ENCODE data around the gene SCCPDH.
"Not testable (repeated sequence)": the region's sequence is repeated elsewhere in the genome, so short reads cannot be mapped to it uniquely, and the experiment has no call there.

SCCPDH gene

DNA sequence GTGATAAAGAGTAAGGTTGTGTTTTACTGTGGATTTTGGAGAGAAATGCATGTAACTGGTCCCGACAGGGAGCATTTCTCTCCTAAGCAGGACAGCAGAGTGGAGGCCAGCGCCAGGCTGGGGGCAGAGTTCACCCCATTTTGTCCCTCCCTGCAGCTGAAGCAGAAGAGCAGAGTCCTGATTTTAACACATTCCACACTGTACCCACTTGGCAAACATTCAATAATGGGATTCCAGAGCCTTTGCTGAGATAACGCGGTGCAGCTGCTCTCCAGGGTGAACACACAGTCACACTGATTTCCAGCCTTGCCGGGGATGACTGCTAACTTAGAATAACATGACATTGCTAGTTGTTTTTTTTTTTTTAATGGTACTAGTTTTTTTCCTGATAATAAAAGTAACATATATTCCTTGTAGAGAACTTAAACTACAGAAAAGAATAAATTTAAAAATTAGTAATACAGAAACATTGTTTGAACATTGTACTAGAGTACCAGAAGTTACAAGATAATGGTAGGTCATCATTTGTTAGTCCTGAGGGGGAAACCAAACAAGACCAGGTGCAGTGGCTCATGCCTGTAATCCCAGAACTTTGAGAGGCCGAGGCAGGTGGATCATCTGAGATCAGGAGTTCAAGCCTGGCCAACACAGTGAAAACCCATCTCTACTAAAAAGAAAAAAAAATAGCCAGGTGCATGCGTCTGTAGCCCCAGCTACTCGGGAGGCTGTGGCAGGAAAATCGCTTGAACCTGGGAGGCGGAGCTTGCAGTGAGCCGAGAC is 77.2 kb downstream of the SCCPDH start:
- DNase-seq = no peak

DNA sequence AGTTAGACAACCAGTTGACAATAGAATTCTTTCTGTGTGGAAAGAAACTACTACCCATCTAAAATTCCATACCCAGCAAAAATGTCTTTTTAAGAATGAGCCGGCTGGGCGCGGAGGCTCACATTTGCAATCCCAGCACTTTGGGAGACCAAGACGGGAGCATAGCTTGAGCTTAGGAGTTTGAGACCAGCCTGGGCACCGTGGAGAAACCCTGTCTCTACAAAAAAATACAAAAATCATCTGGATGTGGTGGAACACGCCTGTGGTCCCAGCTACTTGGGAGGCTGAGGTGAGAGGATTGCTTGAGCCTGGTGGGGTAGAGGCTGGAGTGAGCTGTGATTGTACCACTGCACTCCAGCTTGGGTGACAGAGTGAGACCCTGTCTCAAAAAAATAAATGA is 79.2 kb downstream of the SCCPDH start:
- DNase-seq = no peak

DNA sequence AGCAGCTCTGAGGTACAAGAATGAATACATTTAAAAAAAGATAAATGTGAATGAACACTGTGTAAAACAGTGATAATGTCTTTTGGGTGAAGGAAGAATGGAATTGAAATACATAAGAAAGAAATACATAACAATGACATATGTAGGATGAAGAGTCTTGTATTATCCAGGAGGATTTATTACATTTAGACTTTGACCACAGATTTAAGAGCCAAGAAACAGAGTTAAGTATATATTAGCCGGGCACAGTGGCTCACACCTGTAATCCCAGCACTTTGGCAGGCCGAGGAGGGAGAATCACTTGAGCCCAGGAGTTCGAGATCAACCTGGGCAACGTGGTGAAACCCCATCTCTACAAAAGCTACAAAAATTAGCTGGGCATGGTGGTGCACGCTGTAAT is 79.7 kb downstream of the SCCPDH start:
- no peak for DNase-seq

DNA sequence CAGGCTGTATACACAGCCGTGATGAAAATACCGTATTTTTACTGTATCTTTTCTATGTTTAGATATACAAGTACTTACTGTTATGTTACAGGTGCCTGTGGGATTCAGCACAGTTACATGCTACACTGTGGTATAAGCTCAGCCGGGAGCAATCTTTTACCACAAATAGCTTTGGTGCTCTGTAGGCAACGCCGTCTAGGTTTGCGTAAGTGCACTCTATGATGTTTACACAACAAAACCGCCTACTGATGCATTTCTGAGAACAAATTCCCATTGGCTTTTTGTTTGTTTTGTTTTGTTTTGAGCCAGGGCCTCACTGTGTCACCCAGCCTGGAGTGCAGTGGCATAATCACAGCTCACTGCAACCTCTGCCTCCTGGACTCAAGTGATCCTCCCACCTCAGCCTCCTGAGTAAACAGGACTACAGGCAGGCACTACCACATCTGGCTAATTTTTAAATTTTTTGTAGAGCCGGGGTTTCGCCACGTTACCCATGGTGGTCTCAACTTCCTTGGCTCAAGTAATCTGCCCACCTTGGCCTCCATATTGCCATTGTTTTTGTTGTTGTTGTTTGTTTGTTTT is 81.0 kb downstream of the SCCPDH start:
- no peak for DNase-seq

DNA sequence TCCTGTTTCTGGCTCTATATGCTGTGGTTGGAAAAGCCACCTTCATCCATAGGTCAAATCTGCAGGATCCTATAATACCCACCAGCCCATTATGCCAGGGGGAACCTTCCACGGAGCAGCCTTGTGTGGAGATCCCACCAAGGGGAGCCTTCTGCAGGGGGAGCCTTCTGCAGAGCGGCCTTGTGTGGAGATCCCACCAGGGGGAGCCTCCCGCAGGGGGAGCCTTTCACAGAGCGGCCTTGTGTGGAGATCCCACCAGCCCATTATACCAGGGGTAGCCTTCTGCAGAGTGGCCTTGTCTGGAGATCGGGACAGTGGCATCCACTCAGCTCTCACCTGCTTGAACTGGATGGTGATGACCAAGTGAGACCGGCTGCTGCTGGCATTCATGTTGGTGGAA is 85.3 kb downstream of the SCCPDH start:
- DNase-seq = no peak

DNA sequence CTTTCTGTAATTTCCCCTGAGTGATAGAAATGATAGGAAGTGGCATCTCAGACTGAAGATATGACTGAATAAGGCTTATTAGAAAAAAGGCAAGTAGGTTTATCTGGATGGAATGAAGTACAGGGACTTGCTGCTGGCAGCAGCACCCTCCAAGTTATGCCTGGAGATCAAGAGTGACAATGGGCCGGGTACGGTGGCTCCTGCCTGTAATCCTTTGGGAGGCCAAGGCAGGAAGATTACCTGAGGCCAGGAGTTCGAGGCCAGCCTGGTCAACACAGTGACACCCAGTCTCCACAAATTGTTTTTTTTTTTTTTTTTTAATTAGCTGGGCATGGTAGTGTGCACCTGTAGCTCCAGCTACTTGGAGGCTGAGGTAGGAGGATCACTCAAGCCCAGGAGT is 87.8 kb downstream of the SCCPDH start:
- DNase-seq = no peak

DNA sequence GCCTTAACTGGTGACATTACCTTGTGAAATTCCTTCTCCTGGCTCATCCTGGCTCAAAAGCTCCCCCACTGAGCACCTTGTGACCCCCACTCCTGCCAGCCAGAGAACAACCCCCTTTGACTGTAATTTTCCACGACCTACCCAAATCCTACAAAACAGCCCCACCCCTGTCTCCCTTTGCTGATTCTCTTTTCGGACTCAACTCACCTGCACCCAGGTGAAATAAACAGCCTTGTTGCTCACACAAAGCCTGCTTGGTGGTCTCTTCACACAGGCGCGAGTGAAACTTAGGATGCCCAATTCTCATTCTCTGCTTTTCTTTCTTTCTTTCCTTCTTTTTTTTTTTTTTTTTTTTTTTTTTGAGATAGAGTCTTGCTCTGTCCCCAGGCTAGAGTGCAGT is 89.1 kb downstream of the SCCPDH start:
- not testable (repeated sequence) for DNase-seq

DNA sequence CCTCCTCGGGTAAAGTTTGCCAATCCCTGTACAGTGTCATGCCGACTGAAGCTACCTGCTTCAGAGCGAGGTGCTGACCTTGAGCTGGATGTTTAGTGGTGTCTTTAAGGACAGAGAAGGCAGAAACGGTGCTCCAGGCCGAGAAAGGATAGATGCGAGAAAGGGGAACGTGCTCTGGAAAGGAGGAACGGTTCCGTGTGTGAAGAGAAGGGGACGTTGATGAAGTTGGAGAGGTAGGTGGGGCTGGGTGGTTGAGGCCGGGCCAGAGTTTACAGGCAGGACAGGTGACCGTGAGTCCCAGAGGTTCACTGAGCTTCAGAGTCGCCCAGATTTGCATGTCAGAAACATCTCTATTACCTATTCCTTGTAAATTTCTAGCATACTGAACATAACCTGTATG is 90.7 kb downstream of the SCCPDH start:
- DNase-seq = no peak

DNA sequence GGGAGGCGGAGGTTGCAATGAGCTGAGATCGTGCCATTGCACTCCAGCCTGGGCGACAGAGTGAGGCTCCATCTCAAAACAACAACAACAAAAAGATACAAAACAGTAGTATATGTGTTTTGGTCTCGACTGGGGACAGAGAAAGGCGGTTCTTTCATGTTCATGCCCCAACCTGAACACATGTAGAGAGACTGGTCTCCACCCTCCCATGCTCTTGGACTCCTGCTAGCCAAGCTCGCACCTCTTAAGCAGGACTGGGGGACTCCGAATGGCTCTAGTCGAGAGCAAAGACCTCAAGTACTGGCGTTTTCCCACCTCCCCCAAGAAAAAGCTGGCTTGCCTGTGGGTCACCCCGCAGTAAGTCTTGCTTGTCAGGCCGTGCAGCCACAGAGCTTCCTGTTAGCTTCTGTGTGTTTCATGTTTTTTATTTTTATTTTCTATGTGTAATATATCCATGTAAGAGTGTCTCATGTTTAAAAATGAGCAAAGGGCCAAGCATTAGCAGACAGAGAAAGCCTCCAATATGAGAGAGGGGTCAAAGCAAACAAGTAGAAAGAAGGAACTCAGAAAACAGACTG is 91.6 kb downstream of the SCCPDH start:
- no peak for DNase-seq
